HG03575 (cell line): ENCODE data around the gene EMC9.

ENCODE experiments used
- ATAC-seq: cut with Tn5 transposase; IDR thresholded peaks from one replicate; pipeline ENCODE4 v1.9.1; 2021; ENCODE audit not compliant: unreplicated experiment, insufficient number of reproducible peaks, low FRiP score; ENCODE audit errors: extremely low read depth

The EMC9 gene

GRCh38 chr14:24098229-24098926 is 43.0 kb downstream of the EMC9 start:
- ATAC-seq: no peak

GRCh38 chr14:24096545-24097181 is 44.7 kb downstream of the EMC9 start:
- ATAC-seq: no peak

GRCh38 chr14:24095271-24096068 is 45.9 kb downstream of the EMC9 start:
- ATAC-seq: no peak

- ATAC-seq: no peak
Observed at GRCh38 chr14:24094841-24095270, 46.5 kb downstream of the EMC9 start.

GRCh38 chr14:24093901-24094840 is 47.2 kb downstream of the EMC9 start, which contains the start of gene PCK2:
Gene PCK2 (plus strand): TSS chr14:24094311. CDS start chr14:24094406, 95 bp downstream.
- no peak for ATAC-seq

- no peak for ATAC-seq
Observed at GRCh38 chr14:24093207-24093900, 48.0 kb downstream of the EMC9 start.

DNA sequence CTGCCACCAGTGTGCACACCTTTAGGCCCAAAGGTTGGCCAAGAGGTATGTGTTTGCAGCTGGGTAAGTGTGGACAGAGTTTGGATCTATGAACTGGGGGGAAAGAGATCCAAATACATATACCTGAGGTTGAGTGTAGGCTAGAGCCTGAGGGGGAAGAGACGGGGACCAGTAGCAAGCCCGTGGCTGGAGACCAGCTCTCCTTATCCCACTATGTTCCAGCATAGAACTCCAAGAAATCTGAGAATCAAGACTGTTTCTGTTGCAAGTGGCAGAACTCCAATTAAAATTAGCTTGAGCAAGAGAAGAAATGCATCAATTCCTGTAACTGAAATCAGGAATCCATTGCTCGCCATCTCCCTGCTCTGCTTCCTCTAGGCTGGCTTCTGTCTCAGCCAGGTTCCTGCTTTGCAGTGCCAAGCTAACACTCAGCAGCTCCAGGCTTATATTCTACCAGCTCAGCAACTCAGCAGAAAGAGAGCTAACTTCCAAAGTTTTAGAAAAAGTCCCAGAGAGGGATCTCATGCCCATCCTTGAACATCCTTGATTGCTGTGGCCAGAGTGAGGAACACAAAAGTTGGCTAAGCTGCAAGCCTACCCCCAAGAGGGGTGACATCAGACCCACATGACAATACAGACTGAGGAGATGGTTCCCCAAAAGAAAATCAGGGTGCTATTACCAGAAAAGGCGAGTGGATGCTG is 48.7 kb downstream of the EMC9 start:
- ATAC-seq: no peak

DNA sequence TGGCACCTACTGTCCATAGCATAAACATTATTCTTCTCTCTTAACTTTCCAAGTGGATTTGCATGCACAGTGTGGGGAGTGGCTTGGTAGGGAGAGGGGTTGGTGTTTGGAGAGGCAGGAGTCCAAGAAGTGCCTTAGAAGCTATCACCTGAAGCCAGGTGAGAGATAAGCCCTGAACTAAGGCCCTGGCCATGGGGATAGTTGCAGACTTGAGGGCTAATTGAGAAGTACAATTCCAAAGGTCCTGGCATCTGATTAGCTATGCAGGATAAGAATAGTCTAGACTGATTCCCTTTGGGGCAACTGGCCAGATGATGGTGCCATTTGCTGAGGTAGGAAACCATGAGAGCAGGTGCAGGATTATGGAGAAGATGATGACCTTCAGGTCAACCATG is 49.3 kb downstream of the EMC9 start:
- no peak for ATAC-seq

DNA sequence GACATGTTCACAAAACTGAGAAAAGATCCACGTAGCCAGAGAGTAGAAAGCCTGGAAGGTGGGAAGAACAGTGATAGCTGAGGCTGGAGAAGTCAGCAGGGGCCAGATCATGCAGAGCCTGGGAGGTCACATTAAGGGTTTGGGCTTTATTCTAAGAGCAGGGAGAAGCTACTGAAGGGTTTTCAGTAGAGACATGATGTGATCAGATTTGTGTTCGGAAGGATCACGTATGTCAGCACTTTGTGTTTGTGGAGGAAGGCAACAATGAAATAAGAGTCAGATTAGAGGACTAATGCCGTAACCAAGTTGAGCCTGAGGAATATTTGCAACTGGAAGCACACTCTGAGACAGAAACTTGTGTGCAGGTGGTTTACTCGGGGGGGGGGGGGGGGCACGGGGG is 51.5 kb downstream of the EMC9 start:
- no peak for ATAC-seq
